Omental fat pad (tissue), 4 donors: ENCODE results near the gene CERK. TPM values are rescaled to one million over a fixed set of nuclear protein-coding genes. Genes with fewer than 3 reads are reported as not detected.

Experiments used
- ATAC-seq: fragments of 150-250 bp; one replicate; pipeline ENCODE4 v1.9.1; 2016; ENCODE audit warnings: mild to moderate bottlenecking, moderate library complexity; ENCODE audit not compliant: low FRiP score
- DNase-seq: peaks from one replicate; pipeline ENCODE4 v3.0.0-alpha.2; 2019; ENCODE audit warnings: low spot score
- total RNA-seq, 4 donors: library from RNA; depleted of rRNA; stranded (reverse); fragments of >200 nt; gene quantifications; one replicate each; pipeline ENCODE4 v1.1.0, GENCODE V29; 2016
- TF ChIP-seq, protein P1 (sequence below), 3 donors: fragments of 450-650 bp; IDR thresholded peaks; one replicate each; pipeline ENCODE4 v1.5.1; 2016 to 2017; ENCODE audit warnings: antibody characterized with exemption in 3 of 3, mild to moderate bottlenecking in 3 of 3, moderate library complexity in 2 of 3

Gene CERK
- total RNA-seq, 4 donors from 2014 or later: 32.7 to 47.8 (median 39.7) TPM

DNA sequence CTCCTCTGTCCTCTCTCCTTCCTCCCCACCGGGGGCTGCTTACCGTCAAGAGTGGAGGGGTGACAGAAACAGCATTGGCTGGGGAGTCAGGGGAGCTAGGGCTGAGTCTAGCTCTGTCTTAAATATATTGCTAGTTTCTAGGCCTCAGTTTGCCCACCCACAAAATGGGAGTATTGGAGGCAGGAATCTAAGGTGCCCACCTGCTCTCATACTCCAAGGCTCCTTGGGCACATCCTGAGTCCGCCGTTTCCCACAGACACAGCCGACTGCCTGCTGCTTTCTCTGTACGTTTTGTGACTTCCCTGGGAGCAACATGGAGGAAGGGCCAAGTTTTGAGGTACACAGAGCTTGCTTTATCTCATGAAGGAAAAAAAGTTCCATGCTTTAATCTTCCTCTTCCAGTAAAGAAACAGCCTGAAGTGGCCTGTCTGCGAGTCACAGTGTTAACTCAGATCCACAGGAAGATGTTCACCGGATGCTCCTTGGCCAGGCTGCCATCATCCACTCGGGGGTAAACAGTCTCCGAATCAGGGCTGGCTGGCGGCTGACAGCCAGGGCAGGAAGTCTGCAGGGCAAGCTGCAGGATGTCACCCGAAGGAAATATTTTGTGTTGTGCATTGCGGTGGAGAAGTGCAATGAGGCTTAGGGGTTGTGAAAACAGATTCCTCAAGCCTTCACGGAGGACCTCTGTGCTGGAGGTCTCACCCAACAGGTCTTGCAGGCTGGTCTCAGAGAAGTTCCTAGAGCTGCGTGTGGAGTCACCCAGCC is 11.0 kb upstream of the CERK start:
- no peak for DNase-seq
- TF ChIP-seq, protein P1, sequence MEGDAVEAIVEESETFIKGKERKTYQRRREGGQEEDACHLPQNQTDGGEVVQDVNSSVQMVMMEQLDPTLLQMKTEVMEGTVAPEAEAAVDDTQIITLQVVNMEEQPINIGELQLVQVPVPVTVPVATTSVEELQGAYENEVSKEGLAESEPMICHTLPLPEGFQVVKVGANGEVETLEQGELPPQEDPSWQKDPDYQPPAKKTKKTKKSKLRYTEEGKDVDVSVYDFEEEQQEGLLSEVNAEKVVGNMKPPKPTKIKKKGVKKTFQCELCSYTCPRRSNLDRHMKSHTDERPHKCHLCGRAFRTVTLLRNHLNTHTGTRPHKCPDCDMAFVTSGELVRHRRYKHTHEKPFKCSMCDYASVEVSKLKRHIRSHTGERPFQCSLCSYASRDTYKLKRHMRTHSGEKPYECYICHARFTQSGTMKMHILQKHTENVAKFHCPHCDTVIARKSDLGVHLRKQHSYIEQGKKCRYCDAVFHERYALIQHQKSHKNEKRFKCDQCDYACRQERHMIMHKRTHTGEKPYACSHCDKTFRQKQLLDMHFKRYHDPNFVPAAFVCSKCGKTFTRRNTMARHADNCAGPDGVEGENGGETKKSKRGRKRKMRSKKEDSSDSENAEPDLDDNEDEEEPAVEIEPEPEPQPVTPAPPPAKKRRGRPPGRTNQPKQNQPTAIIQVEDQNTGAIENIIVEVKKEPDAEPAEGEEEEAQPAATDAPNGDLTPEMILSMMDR (IDR thresholded peaks at IDR 0.05): no peak
- ATAC-seq: no peak

DNA sequence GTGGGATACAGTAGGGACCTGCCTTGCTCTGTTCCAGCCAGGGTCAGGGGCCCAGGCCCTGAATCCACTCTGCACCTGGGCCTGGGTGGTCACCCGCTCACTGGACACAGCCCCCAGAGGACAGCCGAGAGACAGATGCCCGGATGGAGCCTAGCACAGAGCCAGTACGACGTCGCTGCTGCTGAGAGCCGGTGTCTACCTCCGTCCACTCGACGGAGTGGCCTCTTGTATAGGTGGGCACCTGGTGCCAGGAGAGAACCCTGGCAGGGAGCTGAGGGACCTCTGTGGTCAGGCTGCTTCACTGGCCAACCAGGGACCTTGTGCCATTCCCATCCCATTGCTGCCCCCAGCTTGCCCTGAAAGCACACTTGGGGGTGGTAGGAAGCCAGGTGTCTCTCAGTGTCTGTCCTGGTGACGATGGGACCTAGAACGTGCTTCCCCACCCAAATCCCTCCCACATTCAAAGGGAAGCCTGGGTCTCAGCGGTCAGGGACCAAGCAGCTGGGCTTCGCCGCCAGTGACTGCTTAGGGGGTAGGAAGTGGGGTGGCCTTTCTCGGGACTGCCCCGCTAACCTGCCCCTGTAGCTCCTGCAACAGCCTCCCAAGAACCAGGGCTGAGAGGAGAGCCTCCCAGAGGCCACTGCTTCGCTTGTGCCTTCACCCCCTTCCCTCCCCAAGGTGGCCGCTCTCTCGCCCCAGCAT is 10.3 kb upstream of the CERK start:
- no peak for DNase-seq
- ATAC-seq: no peak
- TF ChIP-seq, protein P1 (IDR thresholded peaks at IDR 0.05): no peak

DNA sequence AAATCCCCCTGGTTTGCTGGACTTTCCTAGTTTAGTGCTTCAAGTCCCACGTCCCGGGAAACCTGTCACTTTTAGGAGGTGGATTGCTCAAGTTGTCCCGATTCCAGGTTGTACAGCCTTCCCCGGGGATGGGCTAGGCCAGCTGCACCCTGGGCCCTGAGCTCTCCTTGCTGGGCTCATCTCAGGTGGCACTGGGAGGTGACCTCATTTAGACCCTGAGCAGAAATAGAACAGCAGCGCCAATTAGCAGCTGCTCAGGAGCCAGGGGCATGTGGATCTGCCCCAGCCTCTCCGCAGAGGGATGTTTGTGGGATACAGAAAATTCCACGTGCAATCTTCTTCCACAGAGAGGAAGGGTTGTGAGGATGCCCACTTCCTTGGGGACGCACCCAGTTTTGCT is 9.6 kb upstream of the CERK start:
- TF ChIP-seq, protein P1 (IDR thresholded peaks at IDR 0.05): no peak
- DNase-seq: no peak
- no peak for ATAC-seq

DNA sequence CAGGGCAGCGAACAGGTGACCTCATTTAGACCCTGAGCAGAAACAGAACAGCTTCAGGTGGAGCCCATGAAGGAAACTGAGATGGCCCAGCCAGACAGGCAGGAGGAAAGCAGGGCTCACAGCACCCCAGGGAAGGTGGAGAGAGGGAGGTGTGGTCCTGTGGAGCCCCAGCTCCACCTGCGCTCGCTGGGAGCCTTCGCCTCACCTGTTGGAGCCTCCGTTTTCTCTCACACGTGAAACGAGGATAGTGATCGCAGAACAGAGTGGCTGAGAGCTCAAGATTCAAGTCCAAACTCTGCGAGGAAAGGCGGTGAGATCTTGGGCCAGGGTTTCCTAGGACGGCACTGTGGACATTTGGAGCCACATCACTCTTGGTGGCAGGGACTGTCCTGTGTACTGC is 8.6 kb upstream of the CERK start:
- TF ChIP-seq, protein P1 (IDR thresholded peaks at IDR 0.05): no peak
- ATAC-seq (no peak), DNase-seq (no peak)

DNA sequence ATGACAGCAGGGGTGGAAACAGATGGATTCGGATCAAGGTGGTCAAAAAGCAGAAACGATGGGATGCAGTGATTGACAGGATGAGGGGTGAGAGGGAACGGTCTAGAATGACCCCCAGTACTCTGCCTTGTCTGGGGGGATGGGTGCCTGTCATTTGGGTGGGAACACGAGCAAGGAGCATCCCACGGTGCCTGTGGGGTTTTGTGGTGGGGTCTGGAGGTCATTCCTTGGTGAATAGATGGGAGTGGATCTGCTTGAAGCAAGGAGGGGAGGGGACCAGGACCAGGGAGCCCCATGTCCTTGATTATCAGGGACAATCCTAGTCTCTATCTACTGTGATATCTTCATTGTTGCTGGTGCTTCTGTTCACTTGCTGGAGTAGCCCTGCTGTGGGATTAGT is 8.1 kb upstream of the CERK start:
- TF ChIP-seq, protein P1 (IDR thresholded peaks at IDR 0.05): no peak
- ATAC-seq (no peak), DNase-seq (no peak)

DNA sequence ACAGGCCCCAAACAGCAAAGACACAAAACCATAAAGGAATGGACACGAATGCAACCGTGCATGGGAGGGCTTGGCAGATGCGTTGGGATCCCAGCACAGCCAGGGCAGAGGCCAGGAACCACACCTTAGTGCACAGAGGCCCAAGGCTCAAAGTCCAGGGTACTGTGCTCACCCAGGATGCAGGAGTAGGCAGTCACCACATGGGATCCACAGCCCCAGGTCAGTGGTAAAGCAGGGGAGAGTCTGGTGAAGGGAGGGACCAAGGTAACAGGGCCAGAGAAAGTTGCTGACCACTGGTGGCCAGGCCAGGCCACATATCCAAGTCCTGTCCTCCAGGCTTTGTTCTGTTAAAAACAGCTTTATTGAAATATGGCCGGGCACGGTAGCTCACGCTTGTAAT is 6.5 kb upstream of the CERK start:
- DNase-seq (no peak), ATAC-seq (no peak)
- TF ChIP-seq, protein P1 (IDR thresholded peaks at IDR 0.05): no peak
